HFFc6 (cell line): ENCODE results near the gene TPP2. TPM values are rescaled to one million over a fixed set of nuclear protein-coding genes. Genes with fewer than 3 reads are reported as not detected.

ENCODE experiments used
- DNase-seq: peaks from one replicate; pipeline ENCODE4 v3.0.0-alpha.2; 2018
- H3K27ac Mint-ChIP-seq: 2 replicates; pipeline ENCODE4 v1.8.0; 2020; ENCODE audit warnings: mild to moderate bottlenecking, mixed read lengths
- H3K27me3 Mint-ChIP-seq: 2 replicates; pipeline ENCODE4 v1.8.0; 2021; ENCODE audit warnings: mild to moderate bottlenecking, moderate library complexity, mixed read lengths; ENCODE audit not compliant: insufficient read depth
- H3K36me3 Mint-ChIP-seq: 2 replicates; pipeline ENCODE4 v1.8.0; 2021; ENCODE audit warnings: low read depth, mixed read lengths
- H3K4me1 Mint-ChIP-seq: 2 replicates; pipeline ENCODE4 v1.8.0; 2020; ENCODE audit warnings: low read depth, mixed read lengths
- H3K4me3 Mint-ChIP-seq: 2 replicates; pipeline ENCODE4 v1.8.0; 2020; ENCODE audit warnings: mild to moderate bottlenecking, moderate library complexity, mixed read lengths
- H3K9me3 Mint-ChIP-seq: 2 replicates; pipeline ENCODE4 v1.8.0; 2020; ENCODE audit warnings: mild to moderate bottlenecking, mixed read lengths
- total RNA-seq, 6 experiments: library from RNA; stranded (reverse); fragmentation: NEBNext Ultra II Directional; extraction: Animal tissue kit (Norgen Biotek cat#: 25700); gene quantifications; 2 replicates in 1 of 6; 3 replicates in 5 of 6; pipeline ENCODE4 v1.2.3, GENCODE V29; 2021
- TF ChIP-seq, protein P1 (sequence below): fragments of 200-600 bp; sonication (generic); IDR thresholded peaks from 2 replicates; pipeline ENCODE4 v1.5.0; 2021; ENCODE audit warnings: antibody characterized with exemption, mild to moderate bottlenecking

The TPP2 gene
- total RNA-seq, 6 experiments from 2014 or later = 41.9 to 52.5 (median 44.6) TPM

DNA sequence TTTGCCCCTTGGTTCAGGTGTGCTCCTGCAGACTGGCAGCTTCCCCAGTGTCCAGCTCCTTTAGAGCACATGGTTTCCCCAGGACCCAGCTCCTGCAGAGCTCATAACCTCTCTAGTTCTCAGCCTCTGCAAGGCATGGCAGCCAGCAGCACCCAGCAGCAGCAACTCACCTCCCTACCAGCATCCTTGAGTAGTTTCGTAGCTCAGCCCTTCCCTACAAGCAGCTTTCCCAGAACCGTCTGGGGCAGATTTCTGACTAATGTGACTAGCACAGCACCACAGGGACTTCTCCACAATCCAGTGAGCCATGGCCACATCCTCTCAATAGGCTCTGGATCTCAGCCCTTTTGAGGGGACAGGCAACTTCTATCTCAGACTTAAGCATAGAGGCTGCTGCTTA, 112.2 kb downstream of the TPP2 start:
- TF ChIP-seq, protein P1, sequence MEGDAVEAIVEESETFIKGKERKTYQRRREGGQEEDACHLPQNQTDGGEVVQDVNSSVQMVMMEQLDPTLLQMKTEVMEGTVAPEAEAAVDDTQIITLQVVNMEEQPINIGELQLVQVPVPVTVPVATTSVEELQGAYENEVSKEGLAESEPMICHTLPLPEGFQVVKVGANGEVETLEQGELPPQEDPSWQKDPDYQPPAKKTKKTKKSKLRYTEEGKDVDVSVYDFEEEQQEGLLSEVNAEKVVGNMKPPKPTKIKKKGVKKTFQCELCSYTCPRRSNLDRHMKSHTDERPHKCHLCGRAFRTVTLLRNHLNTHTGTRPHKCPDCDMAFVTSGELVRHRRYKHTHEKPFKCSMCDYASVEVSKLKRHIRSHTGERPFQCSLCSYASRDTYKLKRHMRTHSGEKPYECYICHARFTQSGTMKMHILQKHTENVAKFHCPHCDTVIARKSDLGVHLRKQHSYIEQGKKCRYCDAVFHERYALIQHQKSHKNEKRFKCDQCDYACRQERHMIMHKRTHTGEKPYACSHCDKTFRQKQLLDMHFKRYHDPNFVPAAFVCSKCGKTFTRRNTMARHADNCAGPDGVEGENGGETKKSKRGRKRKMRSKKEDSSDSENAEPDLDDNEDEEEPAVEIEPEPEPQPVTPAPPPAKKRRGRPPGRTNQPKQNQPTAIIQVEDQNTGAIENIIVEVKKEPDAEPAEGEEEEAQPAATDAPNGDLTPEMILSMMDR = no peak
- Mint-ChIP-seq H3K9me3 (no peaks in the 10 kb centered on the region), H3K36me3 (no peaks in the 10 kb centered on the region), H3K4me3 (no peak overlapping the region), H3K4me1 (peaks cover 38% of the 10 kb centered on the region), H3K27me3 (peaks cover 8% of the 10 kb centered on the region), H3K27ac (no peak overlapping the region)
- no peak for DNase-seq

DNA sequence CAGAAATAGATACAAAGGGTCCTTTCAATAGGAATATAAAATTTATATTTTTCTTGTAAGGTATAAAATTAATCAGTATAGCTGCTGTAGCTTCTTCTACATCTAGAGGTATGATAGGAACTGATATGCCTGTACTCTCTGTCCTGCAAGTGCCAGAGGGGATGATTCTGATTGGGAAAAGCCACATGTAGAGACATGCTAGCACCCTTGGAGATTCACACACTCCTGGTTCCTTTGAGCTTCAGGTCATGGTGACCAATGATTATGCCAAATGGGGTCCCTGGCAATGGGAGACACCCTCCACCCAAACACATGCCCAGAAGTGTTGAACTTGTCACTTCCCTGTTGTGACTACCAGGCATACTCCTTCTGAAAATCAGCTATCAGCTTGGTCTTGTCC, 112.8 kb downstream of the TPP2 start:
- Mint-ChIP-seq H3K9me3 (no peaks in the 10 kb centered on the region), H3K4me3 (no peak overlapping the region), H3K36me3 (no peaks in the 10 kb centered on the region), H3K4me1 (peaks cover 33% of the 10 kb centered on the region), H3K27me3 (peaks cover 3% of the 10 kb centered on the region), H3K27ac (no peak overlapping the region)
- no peak for DNase-seq
- TF ChIP-seq, protein P1 = no peak

- Mint-ChIP-seq H3K9me3 (no peaks in the 10 kb centered on the region), H3K4me3 (no peak overlapping the region), H3K36me3 (0 out of 2 replicates have a peak, but pooled peaks cover 2% of the 10 kb centered on the region), H3K27me3 (peaks cover 8% of the 10 kb centered on the region), H3K27ac (no peak overlapping the region), H3K4me1 (peaks cover 26% of the 10 kb centered on the region)
- TF ChIP-seq, protein P1 = no peak
- DNase-seq = peak; percentile 45
Measured at GRCh38 chr13:102710261-102710679, 113.5 kb downstream of the TPP2 start.

DNA sequence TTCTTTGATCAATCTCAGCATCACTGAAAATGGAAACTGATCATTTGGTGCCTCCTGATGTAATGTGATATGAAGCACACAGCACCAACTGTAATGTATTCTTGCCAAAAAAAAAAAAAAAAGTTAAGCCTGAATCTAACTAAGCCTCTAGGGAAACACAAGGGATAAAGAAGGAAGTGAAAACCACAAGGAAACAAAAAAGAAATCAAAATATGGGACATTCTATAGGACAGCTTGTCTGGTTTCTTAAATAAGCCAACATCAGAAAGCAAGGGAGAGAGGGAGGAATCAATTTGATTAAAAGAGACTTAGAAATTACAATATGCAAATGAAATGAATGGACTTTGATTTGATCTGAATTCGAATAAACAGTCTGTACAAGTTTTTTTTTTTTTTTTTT, 118.7 kb downstream of the TPP2 start:
- Mint-ChIP-seq H3K9me3 (no peaks in the 10 kb centered on the region), H3K27ac (no peak overlapping the region), H3K36me3 (0 out of 2 replicates have a peak, but pooled peaks cover 4% of the 10 kb centered on the region), H3K4me3 (no peak overlapping the region), H3K4me1 (no peaks in the 10 kb centered on the region), H3K27me3 (peaks cover 17% of the 10 kb centered on the region)
- TF ChIP-seq, protein P1 = no peak
- DNase-seq = no peak

DNA sequence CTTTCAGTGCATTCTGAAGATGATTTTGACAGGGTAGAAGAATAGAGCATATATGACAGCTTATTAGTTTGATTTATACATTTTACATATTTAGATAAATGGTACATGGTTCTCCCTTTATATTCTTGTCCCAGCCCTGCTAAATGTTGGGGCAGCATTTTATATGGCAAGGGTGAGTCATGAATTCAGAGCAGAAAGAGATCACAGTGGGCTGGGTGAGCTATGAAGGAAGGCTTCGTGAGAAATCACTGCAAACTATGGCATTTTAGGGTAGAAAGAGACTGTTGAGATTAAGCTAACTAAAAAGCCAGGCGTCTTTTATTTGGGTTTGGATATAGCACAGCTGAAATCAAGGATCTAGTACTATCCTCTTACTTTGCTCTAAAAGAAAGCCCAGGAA, 122.0 kb downstream of the TPP2 start:
- no peak overlapping the region for H3K27ac Mint-ChIP-seq
- H3K36me3 Mint-ChIP-seq = 0 out of 2 replicates have a peak, but pooled peaks cover 4% of the 10 kb centered on the region
- H3K4me3 Mint-ChIP-seq = no peak overlapping the region
- no peak for DNase-seq
- TF ChIP-seq, protein P1 = no peak
- H3K9me3 Mint-ChIP-seq = no peaks in the 10 kb centered on the region
- peaks cover 4% of the 10 kb centered on the region; the same call in 1 of the 2 replicates for H3K4me1 Mint-ChIP-seq
- H3K27me3 Mint-ChIP-seq = peaks cover 17% of the 10 kb centered on the region

- Mint-ChIP-seq H3K27ac (no peak overlapping the region), H3K27me3 (peaks cover 13% of the 10 kb centered on the region), H3K9me3 (no peaks in the 10 kb centered on the region), H3K4me1 (peaks cover 4% of the 10 kb centered on the region; the same call in 1 of the 2 replicates), H3K4me3 (no peak overlapping the region), H3K36me3 (no peaks in the 10 kb centered on the region)
- DNase-seq = peak; percentile 18
- TF ChIP-seq, protein P1 = no peak
Measured at GRCh38 chr13:102721800-102722231, 125.0 kb downstream of the TPP2 start.
